ENCODE results near the gene PTPRG.

DNA sequence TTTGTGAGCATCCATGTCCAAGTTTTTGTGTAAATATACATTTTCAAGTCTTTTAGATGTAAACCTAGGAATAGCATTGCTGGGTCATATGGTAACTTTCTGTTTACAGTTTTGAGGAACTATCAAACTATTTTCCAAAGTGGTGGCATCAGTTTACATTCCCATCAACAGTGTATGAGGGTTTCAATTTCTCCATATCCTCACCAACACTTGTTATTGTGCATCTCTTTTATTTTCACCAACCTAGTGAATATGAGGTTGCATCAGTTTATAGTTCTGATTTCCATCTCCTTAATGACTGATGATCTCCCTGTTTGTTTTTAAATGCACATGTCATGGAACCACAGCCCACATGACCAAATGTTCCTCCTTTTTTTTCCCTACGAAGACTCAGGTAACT lies 610.8 kb downstream of the PTPRG start:
- TF ChIP-seq ZBTB7A (IDR thresholded peaks at IDR 0.05; ENCODE audit: low read depth) (no peak), NFIC (IDR thresholded peaks at IDR 0.05) (no peak), TAF1 (IDR thresholded peaks at IDR 0.05; ENCODE audit: low read depth) (no peak)
- TF ChIP-seq, protein P1, sequence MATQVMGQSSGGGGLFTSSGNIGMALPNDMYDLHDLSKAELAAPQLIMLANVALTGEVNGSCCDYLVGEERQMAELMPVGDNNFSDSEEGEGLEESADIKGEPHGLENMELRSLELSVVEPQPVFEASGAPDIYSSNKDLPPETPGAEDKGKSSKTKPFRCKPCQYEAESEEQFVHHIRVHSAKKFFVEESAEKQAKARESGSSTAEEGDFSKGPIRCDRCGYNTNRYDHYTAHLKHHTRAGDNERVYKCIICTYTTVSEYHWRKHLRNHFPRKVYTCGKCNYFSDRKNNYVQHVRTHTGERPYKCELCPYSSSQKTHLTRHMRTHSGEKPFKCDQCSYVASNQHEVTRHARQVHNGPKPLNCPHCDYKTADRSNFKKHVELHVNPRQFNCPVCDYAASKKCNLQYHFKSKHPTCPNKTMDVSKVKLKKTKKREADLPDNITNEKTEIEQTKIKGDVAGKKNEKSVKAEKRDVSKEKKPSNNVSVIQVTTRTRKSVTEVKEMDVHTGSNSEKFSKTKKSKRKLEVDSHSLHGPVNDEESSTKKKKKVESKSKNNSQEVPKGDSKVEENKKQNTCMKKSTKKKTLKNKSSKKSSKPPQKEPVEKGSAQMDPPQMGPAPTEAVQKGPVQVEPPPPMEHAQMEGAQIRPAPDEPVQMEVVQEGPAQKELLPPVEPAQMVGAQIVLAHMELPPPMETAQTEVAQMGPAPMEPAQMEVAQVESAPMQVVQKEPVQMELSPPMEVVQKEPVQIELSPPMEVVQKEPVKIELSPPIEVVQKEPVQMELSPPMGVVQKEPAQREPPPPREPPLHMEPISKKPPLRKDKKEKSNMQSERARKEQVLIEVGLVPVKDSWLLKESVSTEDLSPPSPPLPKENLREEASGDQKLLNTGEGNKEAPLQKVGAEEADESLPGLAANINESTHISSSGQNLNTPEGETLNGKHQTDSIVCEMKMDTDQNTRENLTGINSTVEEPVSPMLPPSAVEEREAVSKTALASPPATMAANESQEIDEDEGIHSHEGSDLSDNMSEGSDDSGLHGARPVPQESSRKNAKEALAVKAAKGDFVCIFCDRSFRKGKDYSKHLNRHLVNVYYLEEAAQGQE (IDR thresholded peaks at IDR 0.05; ENCODE audit: low read depth) = no peak
